Astrocyte of the spinal cord (primary cell): ENCODE measurements around the gene SOX5.
"Not testable (repeated sequence)": the region's sequence is repeated elsewhere in the genome, so short reads cannot be mapped to it uniquely, and the experiment has no call there.

Source experiments
- DNase-seq: peaks from one replicate; pipeline ENCODE4 v3.0.0; 2011; ENCODE audit warnings: low read depth, low spot score
- H3K4me3 ChIP-seq: 2 replicates; pipeline ENCODE4 v1.5.1; 2011; ENCODE audit warnings: low read depth, mild to moderate bottlenecking, low read length, moderate library complexity
- CTCF ChIP-seq: IDR thresholded peaks from 2 replicates; pipeline ENCODE4 v1.5.1; 2012; ENCODE audit warnings: low read depth, mild to moderate bottlenecking, low read length, inconsistent platforms
- in situ Hi-C: cut with HindIII; loops from 2 replicates; pipeline ENCODE4 v1.10.0; 2017; ENCODE audit warnings: low sequenced_read_pairs

Gene SOX5

GRCh38 chr12:23843958-23844357 is 105.5 kb downstream of the SOX5 start:
- TF ChIP-seq CTCF: no peak
- in situ Hi-C loops: no loop called here
- no peak for DNase-seq
- no peak overlapping the region for H3K4me3 ChIP-seq

GRCh38 chr12:23834076-23834475 is 115.4 kb downstream of the SOX5 start:
- DNase-seq: peak; percentile 1
- H3K4me3 ChIP-seq: no peak overlapping the region
- in situ Hi-C loops: no loop called here
- TF ChIP-seq CTCF: no peak

- in situ Hi-C loops: no loop called here
- TF ChIP-seq CTCF: no peak
- no peak for DNase-seq
- no peak overlapping the region for H3K4me3 ChIP-seq
These were observed 117.7 kb downstream of the SOX5 start for GRCh38 chr12:23831739-23832138.

- DNase-seq: no peak
- no peak for TF ChIP-seq CTCF
- in situ Hi-C loops: no loop called here
- no peak overlapping the region for H3K4me3 ChIP-seq
These were observed 119.3 kb downstream of the SOX5 start for GRCh38 chr12:23830210-23830609.

- DNase-seq: no peak
- H3K4me3 ChIP-seq: no peak overlapping the region
- in situ Hi-C loops: no loop called here
- TF ChIP-seq CTCF: no peak
These were observed 122.1 kb downstream of the SOX5 start for GRCh38 chr12:23827353-23827752.

- in situ Hi-C loops, H3K4me3 ChIP-seq, DNase-seq: not testable (repeated sequence)
These were observed 124.3 kb downstream of the SOX5 start for GRCh38 chr12:23825124-23825523.

GRCh38 chr12:23824358-23824757 is 125.1 kb downstream of the SOX5 start:
- no peak for DNase-seq
- in situ Hi-C loops: no loop called here
- no peak overlapping the region for H3K4me3 ChIP-seq
- TF ChIP-seq CTCF: no peak

- H3K4me3 ChIP-seq, DNase-seq, in situ Hi-C loops: not testable (repeated sequence)
These were observed 126.6 kb downstream of the SOX5 start for GRCh38 chr12:23822883-23823282.
